Measurements from ENCODE around the gene RHCE. TPM values are rescaled to one million over a fixed set of nuclear protein-coding genes. Genes with fewer than 3 reads are reported as not detected.
A peak's percentile ranks its signal among the peaks of the same experiment; 100 is the strongest.
"Not testable (repeated sequence)": the region's sequence is repeated elsewhere in the genome, so short reads cannot be mapped to it uniquely, and the experiment has no call there.

RHCE gene
- total and polyA plus RNA-seq, 8 donors, result 0.23 to 0.90 (median 0.49) TPM

DNA sequence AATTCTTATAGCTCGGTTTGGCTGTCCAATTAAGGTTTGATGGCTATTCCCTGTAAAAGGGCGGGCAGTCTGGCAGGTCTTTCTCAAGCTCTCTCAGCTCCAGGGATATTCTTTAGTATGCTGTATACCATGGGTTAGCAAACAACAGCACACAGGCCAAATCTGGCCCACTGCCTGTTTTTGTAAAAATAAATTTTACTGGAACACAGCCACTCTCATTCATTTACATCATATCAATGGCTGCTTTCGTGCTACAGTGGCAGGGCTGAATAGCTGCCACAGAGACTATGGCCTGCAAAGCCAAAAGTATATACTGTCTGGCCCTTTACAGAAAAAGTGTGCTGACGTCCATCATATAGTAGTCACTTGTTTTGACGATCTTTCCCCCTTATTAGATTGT lies 42.1 kb upstream of the RHCE start:
- TF ChIP-seq, protein P1, sequence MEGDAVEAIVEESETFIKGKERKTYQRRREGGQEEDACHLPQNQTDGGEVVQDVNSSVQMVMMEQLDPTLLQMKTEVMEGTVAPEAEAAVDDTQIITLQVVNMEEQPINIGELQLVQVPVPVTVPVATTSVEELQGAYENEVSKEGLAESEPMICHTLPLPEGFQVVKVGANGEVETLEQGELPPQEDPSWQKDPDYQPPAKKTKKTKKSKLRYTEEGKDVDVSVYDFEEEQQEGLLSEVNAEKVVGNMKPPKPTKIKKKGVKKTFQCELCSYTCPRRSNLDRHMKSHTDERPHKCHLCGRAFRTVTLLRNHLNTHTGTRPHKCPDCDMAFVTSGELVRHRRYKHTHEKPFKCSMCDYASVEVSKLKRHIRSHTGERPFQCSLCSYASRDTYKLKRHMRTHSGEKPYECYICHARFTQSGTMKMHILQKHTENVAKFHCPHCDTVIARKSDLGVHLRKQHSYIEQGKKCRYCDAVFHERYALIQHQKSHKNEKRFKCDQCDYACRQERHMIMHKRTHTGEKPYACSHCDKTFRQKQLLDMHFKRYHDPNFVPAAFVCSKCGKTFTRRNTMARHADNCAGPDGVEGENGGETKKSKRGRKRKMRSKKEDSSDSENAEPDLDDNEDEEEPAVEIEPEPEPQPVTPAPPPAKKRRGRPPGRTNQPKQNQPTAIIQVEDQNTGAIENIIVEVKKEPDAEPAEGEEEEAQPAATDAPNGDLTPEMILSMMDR (IDR thresholded peaks at IDR 0.05), result no peak
- no peaks in the 10 kb centered on the region for H3K9me3 ChIP-seq
- no peak overlapping the region for H3K4me3 ChIP-seq
- 42 to 44% methylated on average over 5 of the region's 5 CpGs for WGBS, 2 donors
- H3K4me1 ChIP-seq, result peaks cover 11 to 21% (median 11%) of the 10 kb centered on the region in 3 donors
- H3K27me3 ChIP-seq, result no peaks in the 10 kb centered on the region
- peaks cover 0 to 19% (median 3%) of the 10 kb centered on the region in 3 donors for H3K36me3 ChIP-seq
- H3K27ac ChIP-seq, result no peak overlapping the region
- peak in 3 of 4 donors; percentile 11 to 27 (median 20) for ATAC-seq
- no peak for FAIRE-seq
- no peak for DNase-seq
- intact Hi-C loops (cut with DNase I), result no loop called here

DNA sequence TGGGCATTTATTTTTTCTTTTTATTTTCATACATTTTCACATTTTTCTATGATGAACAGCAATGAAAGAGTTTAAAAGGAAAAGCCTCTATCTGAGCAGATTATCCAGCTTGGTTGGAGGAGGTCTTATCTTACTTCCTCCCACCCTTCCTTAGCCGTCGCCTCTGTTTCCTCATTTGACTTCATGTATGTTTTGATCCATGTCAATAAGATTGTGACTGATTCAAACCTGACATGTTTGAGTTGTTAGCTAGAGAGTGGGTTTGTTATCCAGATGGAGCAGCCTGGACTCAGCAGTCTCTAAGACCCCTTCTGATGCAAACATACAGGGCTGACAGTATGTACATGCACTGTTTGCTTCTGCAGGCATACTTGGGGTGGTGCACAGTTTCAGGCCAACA lies 41.2 kb upstream of the RHCE start:
- peaks cover 2 to 12% (median 7%) of the 10 kb centered on the region in 3 donors for H3K4me1 ChIP-seq
- intact Hi-C loops (cut with DNase I), result no loop called here
- no peaks in the 10 kb centered on the region for H3K27me3 ChIP-seq
- FAIRE-seq (no peak), ATAC-seq (no peak), DNase-seq (no peak)
- H3K27ac ChIP-seq, result no peak overlapping the region
- peaks cover 0 to 28% (median 3%) of the 10 kb centered on the region in 3 donors for H3K36me3 ChIP-seq
- WGBS, 2 donors, result 81 to 85% methylated on average over 2 of the region's 2 CpGs
- no peak overlapping the region for H3K4me3 ChIP-seq
- no peaks in the 10 kb centered on the region for H3K9me3 ChIP-seq
- TF ChIP-seq, protein P1 (IDR thresholded peaks at IDR 0.05), result no peak

DNA sequence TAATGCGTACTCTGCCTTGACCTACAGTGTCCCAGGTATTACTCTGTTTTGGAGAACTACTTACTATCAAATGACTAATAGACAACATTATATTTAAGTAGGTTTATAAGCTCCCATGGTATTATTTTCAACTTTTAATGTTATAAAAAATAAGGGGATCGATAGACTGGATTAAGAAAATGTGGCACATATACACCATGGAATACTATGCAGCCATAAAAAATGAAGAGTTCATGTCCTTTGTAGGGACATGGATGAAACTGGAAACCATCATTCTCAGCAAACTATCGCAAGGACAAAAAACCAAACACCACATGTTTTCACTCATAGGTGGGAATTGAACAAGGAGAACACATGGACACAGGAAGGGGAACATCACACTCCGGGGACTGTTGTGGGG lies 40.2 kb upstream of the RHCE start:
- ATAC-seq; FAIRE-seq; H3K4me3 ChIP-seq; DNase-seq; H3K27ac ChIP-seq; H3K27me3 ChIP-seq; H3K4me1 ChIP-seq; H3K9me3 ChIP-seq; intact Hi-C loops (cut with DNase I): not testable (repeated sequence)
- WGBS, 2 donors, result 71 to 79% methylated on average over 4 of the region's 4 CpGs
- H3K36me3 ChIP-seq, result peaks cover 0 to 34% (median 3%) of the 10 kb centered on the region in 3 donors

DNA sequence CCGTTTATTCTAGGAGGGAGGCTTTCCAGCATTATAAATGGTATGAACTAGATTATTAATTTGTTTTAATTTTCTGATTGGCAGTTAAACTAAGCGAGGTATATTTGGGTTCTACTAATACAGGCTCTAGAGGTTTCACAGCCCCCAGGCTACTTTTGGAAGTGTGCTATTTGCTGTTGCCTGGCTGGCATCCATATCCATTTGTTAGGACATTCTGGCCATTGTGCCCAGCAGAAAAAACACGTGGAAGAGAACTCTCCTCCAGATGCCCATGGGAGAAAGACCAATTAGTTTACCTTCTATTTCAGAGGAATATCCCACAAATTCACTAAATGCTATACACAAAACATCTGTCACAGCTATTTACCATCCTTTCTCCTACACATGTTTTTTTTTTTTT lies 39.4 kb upstream of the RHCE start:
- no peak for DNase-seq
- ATAC-seq, result no peak
- Histone ChIP-seq H3K27ac (no peak overlapping the region), H3K36me3 (peaks cover 0 to 42% (median 3%) of the 10 kb centered on the region in 3 donors), H3K4me1 (peaks cover 0 to 13% (median 9%) of the 10 kb centered on the region in 3 donors), H3K4me3 (no peak overlapping the region), H3K9me3 (no peaks in the 10 kb centered on the region), H3K27me3 (no peaks in the 10 kb centered on the region)
- intact Hi-C loops (cut with DNase I), result no loop called here
- no peak for FAIRE-seq
- WGBS, 2 donors, result 70 to 71% methylated on average over 3 of the region's 3 CpGs
- TF ChIP-seq, protein P1 (IDR thresholded peaks at IDR 0.05), result no peak

DNA sequence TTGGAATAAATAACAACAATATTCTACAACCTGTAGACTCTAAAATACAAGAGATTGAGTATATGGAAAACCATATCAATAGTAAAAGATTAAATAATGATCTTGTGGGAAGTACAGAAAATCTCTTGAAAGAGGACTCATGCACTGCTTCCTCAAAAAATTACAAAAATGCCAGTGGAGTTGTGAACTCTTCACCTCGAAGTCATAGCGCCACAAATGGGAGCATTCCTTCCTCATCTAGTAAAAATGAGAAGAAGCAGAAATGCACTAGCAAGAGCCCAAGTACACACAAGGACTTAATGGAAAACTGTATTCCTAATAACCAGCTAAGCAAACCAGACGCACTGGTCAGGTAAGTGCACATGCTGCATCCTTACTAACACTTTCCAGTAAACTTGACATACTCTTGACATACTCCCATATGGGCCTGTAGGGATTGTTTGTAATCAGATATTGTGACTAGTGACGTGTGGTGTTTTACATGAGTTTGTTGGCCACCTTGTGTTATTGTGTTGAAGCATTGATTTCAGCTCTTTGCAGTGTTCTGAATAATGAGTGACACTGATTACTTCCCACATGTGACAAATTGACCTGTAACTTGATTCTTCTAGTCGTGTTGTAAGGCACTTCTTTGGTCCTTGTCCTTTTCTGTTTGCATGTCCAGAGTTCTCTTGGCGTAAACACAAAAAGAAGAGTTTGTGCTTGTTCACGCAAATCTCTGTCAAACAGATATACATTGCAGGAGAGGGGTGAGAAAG lies 38.1 kb upstream of the RHCE start:
- H3K4me3 ChIP-seq, result no peak overlapping the region
- no peaks in the 10 kb centered on the region for H3K9me3 ChIP-seq
- FAIRE-seq, result no peak
- H3K27me3 ChIP-seq, result no peaks in the 10 kb centered on the region
- peaks cover 0 to 13% (median 9%) of the 10 kb centered on the region in 3 donors for H3K4me1 ChIP-seq
- TF ChIP-seq, protein P1 (IDR thresholded peaks at IDR 0.05), result no peak
- H3K27ac ChIP-seq, result no peak overlapping the region
- DNase-seq, result no peak
- peaks cover 0 to 43% (median 3%) of the 10 kb centered on the region in 3 donors for H3K36me3 ChIP-seq
- ATAC-seq, result peak in 2 of 4 donors; percentile 24 to 35
- intact Hi-C loops (cut with DNase I), result no loop called here
- 61 to 65% methylated on average over 7 of the region's 7 CpGs for WGBS, 2 donors

Data from pancreas (tissue), 10 donors.